Measurements from ENCODE around the gene AGMO.

The AGMO gene

DNA sequence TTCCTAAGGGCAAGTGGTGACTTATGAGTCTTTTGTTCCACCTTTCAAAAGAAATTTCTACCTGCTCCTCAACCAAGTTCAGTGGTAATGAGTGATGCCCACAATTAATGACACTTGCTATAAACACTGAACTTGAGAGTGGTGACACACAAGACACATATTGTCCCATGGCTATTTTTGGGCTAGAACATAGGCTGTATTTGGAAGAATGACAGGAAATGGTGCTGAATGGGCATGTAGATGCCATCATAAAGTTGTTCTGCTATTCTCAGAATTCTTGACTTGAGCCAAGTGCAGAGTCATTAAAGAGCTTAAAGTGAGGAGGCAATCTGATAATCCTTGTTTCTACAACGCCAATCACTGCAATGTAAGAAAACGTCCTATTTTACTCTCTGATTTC is 313.3 kb downstream of the AGMO start:
- in situ Hi-C loops (cut with MboI; ENCODE audit: low sequenced_read_pairs), result no loop called here

DNA sequence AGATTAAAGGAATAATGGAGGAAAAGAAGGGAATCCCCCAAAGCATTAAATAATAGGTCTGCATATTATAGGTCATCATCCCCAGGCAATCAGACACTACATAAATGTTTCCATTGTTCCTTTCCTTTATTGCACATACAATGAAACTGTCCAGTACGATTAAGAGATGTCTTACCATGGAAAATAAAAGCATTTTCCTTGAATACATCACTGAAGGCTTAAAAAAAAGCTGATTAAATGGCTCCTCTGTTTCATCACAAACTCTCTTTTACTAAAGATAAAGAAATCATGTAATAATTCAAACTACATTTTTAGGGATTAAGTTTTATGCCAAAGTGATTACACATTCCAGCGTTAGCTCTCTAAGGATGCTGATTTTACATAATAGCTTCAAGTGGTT is 316.0 kb downstream of the AGMO start:
- in situ Hi-C loops (cut with MboI; ENCODE audit: low sequenced_read_pairs), result no loop called here

DNA sequence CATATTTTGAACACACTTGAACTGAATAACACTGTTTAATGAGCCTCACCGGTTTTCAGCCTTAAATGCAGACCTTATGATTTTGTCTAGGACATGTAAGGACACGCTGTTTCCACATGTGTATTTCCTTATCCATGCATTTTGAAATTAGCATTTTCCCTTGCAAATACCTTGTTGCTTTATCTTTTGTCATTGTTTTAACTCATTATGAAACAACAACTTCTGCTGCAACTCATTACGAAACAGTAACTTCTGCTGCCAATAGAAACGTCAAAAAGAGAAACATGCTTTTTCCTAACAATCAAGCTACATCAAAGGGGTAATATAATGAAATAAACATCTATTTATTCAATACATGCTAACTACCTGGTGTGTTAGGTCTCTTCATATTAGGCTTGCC is 322.0 kb downstream of the AGMO start:
- in situ Hi-C loops (cut with MboI; ENCODE audit: low sequenced_read_pairs), result no loop called here

DNA sequence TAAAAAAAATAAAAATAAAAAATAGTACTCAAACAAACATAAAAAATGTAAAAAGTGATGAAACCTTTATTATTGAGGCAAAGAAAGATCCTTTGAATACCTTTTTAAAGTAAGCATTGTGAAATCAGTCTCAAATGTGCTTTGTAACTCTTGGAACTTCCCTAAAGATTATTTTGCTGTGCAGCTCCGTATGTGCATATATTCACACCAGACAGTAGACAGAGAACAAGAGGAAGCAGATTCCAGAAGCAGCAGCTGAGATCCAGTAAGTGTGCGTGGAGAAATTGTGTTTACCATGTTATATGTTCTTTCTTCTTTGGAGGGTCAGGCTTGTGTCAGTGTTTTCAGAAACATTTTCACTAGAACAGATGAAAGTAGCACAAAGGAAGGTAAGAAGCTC is 324.9 kb downstream of the AGMO start:
- in situ Hi-C loops (cut with MboI; ENCODE audit: low sequenced_read_pairs), result no loop called here

DNA sequence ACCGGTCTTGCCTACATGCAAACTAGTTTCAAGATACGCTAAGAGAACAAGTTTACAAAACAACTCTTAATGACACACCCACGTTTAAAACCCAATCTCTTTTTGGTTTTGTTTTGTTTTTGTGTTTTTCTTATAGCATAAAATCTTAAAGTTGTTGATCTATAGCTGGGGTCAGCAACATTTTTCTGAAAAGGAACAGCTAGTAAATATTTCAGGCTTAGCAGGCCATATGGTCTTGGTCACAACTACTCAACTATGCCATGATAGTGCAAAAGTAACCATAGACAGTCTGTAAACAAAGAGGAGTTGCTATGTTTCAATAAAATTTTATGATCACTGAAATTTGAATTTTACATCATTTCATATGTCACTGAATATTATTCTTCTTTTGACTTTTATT is 327.4 kb downstream of the AGMO start:
- in situ Hi-C loops (cut with MboI; ENCODE audit: low sequenced_read_pairs), result no loop called here

DNA sequence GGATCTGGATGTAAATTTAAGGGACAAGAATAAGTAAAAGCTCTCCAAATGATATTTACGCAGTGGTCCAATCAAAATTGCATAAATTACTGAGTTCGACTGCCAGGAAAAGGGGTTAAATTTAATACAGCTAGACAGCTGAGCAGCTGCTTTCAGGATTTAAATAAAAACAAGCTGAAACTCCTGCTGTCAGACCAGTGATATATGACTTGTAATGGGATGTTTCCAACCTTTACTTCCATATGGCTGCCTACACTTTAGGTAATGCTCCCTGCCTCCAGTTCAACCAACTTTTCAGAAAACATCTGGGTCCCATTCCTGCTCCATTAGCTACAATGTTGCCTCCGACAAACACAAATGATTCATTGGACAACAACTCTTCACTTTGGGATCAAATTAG is 333.0 kb downstream of the AGMO start:
- in situ Hi-C loops (cut with MboI; ENCODE audit: low sequenced_read_pairs), result no loop called here

DNA sequence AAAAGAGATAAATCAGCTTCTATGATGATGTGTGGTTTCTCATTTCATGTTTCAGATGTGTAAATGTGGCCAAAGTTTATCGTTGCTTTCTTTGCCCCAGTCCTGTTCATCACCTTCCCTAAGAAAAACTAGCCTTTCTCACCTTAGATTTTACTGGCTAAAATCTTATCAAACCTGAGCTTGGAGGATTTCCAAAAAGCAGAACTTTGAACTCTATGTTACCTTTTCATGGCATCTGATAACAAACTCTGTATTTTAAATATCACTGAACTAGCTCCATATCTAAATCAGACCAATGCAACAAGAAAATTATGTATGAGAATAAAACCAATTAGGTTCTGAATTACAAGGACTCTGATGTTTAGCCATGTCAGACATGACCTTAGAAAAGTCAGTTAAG is 335.8 kb downstream of the AGMO start:
- in situ Hi-C loops (cut with MboI; ENCODE audit: low sequenced_read_pairs), result no loop called here

DNA sequence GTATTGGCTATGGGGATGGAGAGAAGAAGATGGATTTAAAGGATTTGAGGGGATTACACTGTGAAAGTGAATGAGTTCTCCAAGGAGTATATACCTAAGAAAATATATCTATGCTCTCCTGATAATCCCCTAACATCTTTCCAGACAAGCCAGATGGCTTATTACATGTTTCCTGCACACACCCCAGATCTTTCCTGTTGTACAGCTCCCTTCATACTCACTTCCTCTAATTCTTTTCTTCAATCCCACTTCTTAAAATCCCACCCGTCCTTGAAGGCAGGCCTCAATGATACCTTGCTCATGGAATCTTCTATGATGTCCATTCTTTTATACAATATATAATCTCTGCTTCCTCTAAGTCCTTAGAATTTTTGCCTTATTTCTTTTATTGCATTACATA is 342.1 kb downstream of the AGMO start:
- in situ Hi-C loops (cut with MboI; ENCODE audit: low sequenced_read_pairs), result no loop called here

DNA sequence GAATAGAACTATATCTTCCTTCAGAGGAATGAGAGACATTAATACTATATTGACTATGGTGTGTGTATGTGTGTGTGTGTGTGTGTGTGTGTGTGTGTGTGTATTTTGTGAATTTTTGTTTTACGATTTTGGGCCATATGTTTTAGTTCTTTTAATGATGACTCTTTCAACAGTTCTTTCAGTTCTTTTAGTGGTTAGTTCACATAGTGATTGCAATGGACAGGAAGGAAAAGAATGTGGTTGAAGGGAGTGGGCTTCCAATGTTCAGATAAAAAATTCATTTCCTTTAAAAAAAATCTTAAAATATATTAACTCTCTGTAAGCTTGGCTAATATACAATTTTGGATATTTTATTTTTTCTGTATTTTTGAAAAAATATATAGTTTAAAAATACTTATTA is 343.6 kb downstream of the AGMO start:
- in situ Hi-C loops (cut with MboI; ENCODE audit: low sequenced_read_pairs), result no loop called here

DNA sequence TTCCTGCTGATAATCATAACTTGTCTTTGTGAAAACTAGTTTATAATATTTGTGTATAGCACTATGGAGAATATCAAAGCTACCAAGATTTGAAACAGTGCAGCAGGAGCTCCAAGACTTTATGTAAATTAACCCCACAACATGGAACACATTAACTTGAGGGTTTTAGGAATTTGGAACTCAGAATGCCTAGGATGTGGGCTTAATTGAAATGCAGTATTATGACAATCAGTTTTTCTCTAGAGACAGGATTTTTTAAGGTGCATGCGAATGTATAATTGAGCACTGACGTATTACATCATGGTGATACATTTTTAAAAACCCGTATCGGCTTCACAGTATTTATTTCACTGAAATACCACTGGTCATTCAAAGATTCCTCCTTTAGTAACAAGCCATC is 346.2 kb downstream of the AGMO start:
- in situ Hi-C loops (cut with MboI; ENCODE audit: low sequenced_read_pairs), result no loop called here

DNA sequence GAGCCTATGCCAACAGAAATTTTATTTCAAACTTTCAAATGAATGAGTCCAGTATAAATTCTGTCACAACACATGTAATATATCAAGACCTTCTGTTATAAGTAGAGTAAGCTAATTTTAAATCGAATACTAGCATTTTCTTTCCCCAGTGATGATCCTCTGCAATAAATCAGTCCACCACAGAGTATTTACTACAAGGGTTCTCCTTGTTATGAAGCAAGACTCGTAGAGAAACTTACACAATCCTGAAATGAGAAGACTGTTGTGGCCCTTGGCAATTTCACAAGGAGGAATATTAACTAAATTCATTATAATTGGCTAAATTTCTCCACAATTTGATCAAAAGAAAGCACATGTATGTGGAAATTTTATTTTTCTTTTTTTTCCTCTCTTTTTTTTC is 346.8 kb downstream of the AGMO start:
- in situ Hi-C loops (cut with MboI; ENCODE audit: low sequenced_read_pairs), result no loop called here

DNA sequence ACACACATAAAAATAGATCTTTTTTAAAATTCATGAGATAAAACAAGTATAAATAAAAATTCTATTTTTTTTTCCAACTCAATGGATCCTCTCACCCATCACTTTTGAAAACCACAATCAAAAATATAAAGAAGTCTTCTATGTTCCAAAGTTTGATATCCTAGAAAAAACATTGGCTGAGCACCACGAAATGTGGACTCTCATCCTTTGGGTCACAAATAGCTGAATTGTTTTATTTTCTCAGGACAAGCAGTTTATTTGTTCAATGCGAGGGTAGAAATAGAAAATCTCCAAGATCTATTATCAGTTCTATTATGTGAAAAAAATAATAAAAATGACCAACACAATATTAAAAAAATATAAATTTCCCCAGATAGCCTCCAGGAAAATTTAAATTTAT is 348.7 kb downstream of the AGMO start:
- in situ Hi-C loops (cut with MboI; ENCODE audit: low sequenced_read_pairs), result no loop called here

DNA sequence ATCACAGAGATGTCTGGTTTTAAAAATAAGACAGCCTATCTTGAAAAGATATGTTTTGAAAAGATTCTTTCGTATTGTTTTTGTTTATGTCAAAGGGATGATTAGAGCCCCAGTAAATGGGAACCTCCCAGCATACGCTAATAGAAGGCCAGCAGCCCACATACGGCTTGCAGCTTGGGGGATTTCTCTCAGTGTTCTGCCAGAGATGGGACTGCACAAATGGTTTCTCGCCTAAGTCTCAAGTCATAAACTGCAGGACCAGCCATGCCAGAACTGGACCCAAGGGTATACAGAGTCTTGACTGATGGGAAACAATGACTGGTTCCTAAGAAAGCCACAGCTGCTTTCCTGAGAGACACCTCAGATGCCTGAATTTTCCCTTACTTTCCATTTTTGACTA is 352.4 kb downstream of the AGMO start:
- in situ Hi-C loops (cut with MboI; ENCODE audit: low sequenced_read_pairs), result no loop called here

DNA sequence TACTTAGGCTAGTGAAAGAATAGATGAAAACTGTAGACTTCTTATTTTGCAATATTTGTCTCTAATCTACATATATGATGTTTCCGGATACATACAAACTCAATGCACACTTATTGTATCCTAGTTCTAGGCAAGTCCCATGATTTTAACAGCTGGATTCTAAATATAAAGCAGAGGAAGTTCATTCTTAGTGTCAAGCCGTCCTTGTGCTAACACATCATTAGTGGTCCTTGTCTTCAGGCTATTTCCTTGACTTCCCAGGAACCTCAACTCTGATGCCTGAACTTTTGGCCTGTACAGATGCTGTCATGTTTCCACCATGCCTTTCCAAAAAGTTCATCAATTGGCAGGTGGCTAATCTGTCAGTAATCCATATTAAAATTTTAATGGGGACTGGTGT is 357.4 kb downstream of the AGMO start:
- in situ Hi-C loops (cut with MboI; ENCODE audit: low sequenced_read_pairs), result no loop called here

DNA sequence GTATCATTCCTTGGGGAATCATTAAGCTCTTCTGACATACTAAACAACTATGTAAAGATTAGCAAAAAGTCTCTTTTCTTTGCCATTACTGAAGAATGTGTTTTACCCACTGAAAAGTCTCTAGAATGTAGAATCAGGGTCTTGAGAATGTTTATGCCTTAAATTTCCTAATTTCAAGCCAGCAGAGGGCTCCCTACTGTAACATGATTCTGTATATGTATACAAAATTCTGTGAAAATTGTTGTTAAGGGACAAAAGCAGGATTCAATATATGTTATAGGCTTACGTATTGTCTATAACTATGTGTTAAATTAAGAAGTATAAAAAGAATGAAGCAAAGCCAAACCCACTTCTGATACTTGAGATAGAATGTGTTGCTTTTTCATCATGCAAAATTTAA is 362.3 kb downstream of the AGMO start:
- in situ Hi-C loops (cut with MboI; ENCODE audit: low sequenced_read_pairs), result no loop called here

DNA sequence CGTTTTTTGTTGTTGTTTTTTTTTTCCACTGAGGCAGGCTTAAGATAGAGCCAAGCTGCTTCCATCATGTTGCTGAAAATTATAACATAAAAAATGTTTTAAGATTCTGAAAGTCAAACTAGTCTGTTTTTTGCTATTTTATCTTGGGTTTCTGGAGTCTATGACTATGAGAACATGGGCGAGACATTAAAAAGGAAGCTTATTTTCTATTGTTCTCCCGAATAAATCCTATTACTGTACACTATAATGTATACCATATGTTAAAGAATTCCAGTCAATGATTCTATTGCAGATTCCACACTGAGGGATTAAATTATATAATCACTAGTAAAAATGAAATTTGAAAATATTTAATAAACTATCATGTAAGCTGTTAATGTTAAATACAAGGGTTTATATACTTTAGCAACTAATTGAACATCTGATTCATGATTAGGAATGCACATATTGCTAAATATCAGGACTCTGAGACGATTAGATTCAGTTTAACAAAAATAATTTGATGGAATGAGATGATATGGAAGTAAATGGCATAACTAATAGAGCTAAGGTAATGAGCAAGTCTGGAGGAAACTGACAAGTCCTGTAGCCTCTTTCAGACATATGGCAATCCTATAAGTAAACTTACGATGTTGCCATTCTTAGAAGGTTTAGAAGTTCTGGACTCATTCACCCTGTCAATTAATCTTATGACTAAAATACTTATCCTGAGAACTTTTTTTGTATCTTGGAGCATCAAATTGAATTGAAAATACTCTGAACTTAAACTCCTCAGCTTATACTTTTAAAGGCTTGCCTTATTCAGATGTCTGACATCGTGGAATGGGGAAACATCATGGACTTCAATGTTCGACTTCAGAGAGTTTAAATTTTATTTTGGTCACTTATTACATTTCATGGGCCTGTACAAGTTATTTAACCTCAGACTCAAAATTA is 364.5 kb downstream of the AGMO start:
- in situ Hi-C loops (cut with MboI; ENCODE audit: low sequenced_read_pairs), result no loop called here

DNA sequence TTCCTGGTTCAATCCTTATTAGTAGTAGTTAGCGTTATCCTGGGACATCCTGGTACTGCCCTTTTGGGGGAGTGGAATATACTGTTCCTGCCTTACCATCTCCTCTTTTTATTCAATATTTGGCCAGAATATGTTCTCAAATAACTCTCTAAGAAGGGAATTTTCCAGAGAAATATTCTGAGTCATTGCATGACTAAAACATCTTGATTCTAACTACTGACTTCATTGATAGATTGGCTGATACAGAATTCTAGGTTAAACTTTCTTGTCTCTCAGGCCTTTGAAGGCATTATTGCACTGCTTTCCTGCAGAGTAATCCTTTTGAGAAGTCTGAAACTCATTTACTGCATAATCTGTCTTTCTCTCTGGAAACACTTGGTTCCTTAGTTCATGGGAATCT is 383.8 kb downstream of the AGMO start:
- in situ Hi-C loops (cut with MboI; ENCODE audit: low sequenced_read_pairs), result no loop called here

DNA sequence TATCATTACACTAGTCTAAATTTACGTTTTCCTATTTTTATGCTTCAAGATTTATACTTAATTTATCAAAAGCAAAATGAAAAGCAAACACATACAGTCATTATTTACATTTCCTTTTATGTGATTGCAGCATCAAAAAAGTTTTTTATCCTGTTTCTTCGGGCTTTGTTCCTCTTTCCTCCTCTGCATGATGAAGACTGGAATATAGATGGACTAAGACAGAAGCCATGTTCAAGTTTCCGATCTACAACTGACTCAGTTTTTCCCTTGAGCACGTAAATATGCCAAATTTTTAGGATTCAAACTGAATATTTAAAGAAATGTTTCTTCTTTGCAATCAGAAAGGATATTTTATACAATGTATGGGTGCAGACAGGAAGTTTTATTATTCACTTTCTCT is 385.7 kb downstream of the AGMO start:
- in situ Hi-C loops (cut with MboI; ENCODE audit: low sequenced_read_pairs), result no loop called here

DNA sequence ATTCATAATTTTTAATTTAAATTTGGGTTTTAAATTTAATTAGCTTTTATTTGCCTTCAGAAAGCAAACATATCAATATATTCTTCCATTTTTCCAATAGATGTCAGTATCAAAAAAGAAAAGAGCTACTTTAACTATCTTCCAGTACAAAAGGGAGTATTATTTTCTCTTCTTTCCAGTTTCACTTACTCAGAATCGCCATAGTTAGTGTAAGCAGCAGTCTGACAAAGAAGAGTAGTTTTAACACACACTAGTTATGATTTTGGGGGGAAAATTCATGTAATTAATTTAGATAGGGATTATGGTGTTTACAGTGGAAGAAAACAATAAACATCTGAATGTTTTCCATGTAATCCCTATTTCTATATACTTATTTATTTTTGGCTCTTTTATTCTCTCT is 386.7 kb downstream of the AGMO start:
- in situ Hi-C loops (cut with MboI; ENCODE audit: low sequenced_read_pairs), result no loop called here

DNA sequence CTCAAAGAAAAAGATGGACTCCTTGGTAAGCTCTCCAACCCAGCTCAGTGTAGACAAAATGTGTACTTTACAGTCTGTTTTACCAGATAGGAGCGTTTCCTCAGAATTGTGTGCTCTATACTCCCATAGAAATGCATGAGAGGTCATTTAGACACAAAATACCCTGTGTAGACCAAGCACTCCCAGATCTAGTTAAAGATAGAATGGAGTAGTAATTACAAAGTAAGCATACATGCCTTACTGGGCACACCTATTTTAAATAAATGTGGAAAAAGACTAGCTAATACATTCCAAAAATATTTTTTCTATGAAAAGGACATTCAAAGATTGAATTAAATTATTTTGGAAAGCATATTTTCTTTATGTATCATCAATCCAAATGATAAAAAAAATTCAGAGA is 387.3 kb downstream of the AGMO start:
- in situ Hi-C loops (cut with MboI; ENCODE audit: low sequenced_read_pairs), result no loop called here

DNA sequence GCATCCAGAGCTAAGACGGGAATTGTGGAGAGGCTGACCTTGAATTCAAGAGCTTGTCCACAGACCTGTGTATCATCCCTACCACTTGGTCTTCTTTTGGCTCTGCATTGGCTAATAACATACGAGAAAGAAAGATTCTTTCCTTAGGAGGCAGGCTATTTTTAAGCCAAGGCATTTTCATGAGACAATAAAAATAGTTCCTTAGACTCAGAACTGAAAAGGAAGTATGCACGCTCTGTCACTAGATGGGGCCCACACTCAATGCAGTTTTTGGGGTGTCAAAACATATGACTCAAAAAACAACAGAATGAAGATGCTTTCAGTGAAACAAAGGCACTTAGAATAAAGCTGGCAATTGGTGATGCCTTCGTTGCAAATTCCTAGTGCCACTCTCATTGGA is 393.3 kb downstream of the AGMO start:
- in situ Hi-C loops (cut with MboI; ENCODE audit: low sequenced_read_pairs), result no loop called here

DNA sequence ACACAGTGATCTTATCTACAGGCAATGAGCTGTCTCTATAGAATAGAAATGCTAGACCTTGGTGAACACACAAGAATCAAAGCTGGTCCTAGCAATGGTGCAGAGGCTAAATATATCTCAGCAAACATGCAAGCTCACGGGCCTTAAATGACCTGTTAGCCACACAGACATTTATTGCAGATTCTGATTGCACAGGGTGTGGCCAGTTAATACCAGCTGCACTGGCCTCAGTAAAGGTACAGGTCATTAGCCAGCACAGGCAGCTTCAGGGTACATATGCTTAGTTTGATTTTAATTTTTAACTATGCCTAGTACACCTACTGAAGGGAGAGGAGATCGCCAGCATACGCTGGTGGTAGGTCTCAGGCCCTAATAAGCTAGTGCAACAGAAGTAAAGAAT is 393.9 kb downstream of the AGMO start:
- in situ Hi-C loops (cut with MboI; ENCODE audit: low sequenced_read_pairs), result no loop called here

DNA sequence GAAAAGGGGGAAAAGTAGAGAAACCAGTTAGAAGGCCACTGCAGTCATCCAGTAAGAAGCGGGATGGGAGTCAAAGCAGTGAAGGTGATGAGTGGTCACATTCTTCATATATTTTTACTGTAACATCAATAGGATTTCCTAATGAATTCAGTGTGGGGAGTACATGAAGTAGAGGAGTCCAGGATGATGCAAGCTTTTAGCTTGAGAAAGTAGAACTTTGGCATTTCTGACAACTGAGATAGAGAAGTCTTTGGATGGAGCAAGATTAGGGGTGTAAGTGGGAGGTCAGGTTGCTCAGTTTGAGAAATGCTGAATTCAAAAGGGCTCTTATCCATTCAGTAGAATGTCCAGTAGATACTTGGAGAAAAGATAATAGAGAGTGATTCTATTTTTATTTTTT is 395.2 kb downstream of the AGMO start:
- in situ Hi-C loops (cut with MboI; ENCODE audit: low sequenced_read_pairs), result no loop called here

All from hTERT RPE-1 (cell line).